ENCODE measurements around the gene PAQR8. TPM values are rescaled to one million over a fixed set of nuclear protein-coding genes. Genes with fewer than 3 reads are reported as not detected.
"Not testable (repeated sequence)": the region's sequence is repeated elsewhere in the genome, so short reads cannot be mapped to it uniquely, and the experiment has no call there.

Gene PAQR8
- total and polyA plus RNA-seq, 2 donors (not counting 1 experiment from before 2014, with no cell fraction given), result 2.3 to 8.5 TPM

DNA sequence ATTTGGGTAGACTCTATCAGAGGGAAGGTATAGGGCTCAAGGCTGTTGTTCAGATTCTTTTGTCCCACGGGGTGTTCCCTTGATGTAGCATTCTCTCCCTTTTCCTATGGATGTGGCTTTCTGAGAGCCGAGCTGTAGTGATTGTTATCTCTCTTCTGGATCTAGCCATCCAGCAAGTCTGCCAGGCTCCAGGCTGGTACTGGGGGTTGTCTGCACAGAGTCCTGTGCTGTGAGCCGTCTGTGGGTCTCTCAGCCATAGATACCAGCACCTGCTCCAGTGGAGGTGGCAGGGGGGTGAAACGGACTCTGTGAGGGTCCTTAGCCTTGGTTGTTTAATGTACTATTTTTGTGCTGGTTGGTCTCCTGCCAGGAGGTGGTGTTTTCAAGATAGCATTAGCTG is 71.3 kb downstream of the PAQR8 start:
- H3K9me3 Mint-ChIP-seq (ENCODE audit: insufficient read depth); H3K4me2 ChIP-seq (replicated peaks; ENCODE audit: low read depth, low read length, poor library complexity, severe bottlenecking); H3K79me2 ChIP-seq (ENCODE audit: control insufficient read depth, insufficient read depth, low read length); H4K20me1 ChIP-seq (ENCODE audit: control insufficient read depth, insufficient read depth, low read length, poor library complexity, severe bottlenecking); H3K9me3 ChIP-seq (ENCODE audit: control extremely low read depth in 1 of 3, control insufficient read depth in 2 of 3, insufficient read depth in 1 of 3, low read length in 2 of 3); H3K27ac ChIP-seq (ENCODE audit: low read length in 2 of 2); H3K27me3 Mint-ChIP-seq; DNase-seq; H3K27ac Mint-ChIP-seq; H3K36me3 ChIP-seq (replicated peaks in 1 of 2; ENCODE audit: control extremely low read depth in 1 of 2, control insufficient read depth in 1 of 2, extremely low read depth in 1 of 2, insufficient read depth in 2 of 2, low read length in 1 of 2); H3K4me1 ChIP-seq (ENCODE audit: control insufficient read depth in 2 of 2, insufficient read depth in 2 of 2, low read length in 2 of 2); H3K9ac ChIP-seq (ENCODE audit: low read length); ATAC-seq (ENCODE audit: low read depth); H3K4me3 ChIP-seq (ENCODE audit: control extremely low read depth in 1 of 5, extremely low read depth in 1 of 5, insufficient read depth in 1 of 5, low read depth in 2 of 5, low read length in 4 of 5); POLR2A ChIA-PET; H3K27me3 ChIP-seq (replicated peaks in 1 of 4; ENCODE audit: control extremely low read depth in 1 of 4, control insufficient read depth in 3 of 4, insufficient read depth in 4 of 4, low read length in 3 of 4); H3K4me1 Mint-ChIP-seq; CTCF ChIA-PET; H3K4me3 Mint-ChIP-seq; H2AFZ ChIP-seq (ENCODE audit: insufficient read depth, low read depth, low read length, poor library complexity, severe bottlenecking); intact Hi-C loops (cut with micrococcal nuclease): not testable (repeated sequence)
- 89% methylated on average over 3 of the region's 4 CpGs for WGBS (ENCODE audit: insufficient coverage)

- Mint-ChIP-seq H3K4me1 (no peaks in the 10 kb centered on the region), H3K9me3 (ENCODE audit: insufficient read depth) (no peaks in the 10 kb centered on the region), H3K27me3 (no peaks in the 10 kb centered on the region), H3K27ac (no peak overlapping the region), H3K4me3 (no peak overlapping the region)
- no peaks in the 10 kb centered on the region for H4K20me1 ChIP-seq (ENCODE audit: control insufficient read depth, insufficient read depth, low read length, poor library complexity, severe bottlenecking)
- H3K4me2 ChIP-seq (replicated peaks; ENCODE audit: low read depth, low read length, poor library complexity, severe bottlenecking), result no peak overlapping the region
- H3K4me1 ChIP-seq (ENCODE audit: control insufficient read depth in 2 of 2, insufficient read depth in 2 of 2, low read length in 2 of 2), result no peaks in the 10 kb centered on the region
- intact Hi-C loops (cut with micrococcal nuclease), result no loop called here
- ATAC-seq (ENCODE audit: low read depth), result no peak
- H3K4me3 ChIP-seq (ENCODE audit: control extremely low read depth in 1 of 5, extremely low read depth in 1 of 5, insufficient read depth in 1 of 5, low read depth in 2 of 5, low read length in 4 of 5), result no peak overlapping the region
- TF ChIP-seq CTCF (IDR thresholded peaks at IDR 0.05), result no peak
- TF ChIP-seq EZH2 (IDR thresholded peaks at IDR 0.05; ENCODE audit: borderline replicate concordance, insufficient read depth, low read depth, low read length, poor library complexity, severe bottlenecking), result no peak
- peaks cover 0 to 1% (median 0%) of the 10 kb centered on the region in 3 donors for H3K9me3 ChIP-seq (ENCODE audit: control extremely low read depth in 1 of 3, control insufficient read depth in 2 of 3, insufficient read depth in 1 of 3, low read length in 2 of 3)
- WGBS (ENCODE audit: insufficient coverage), result 50% methylated on average over 1 of the region's 1 CpG
- peaks cover 0 to 10% of the 10 kb centered on the region in 2 experiments for H3K36me3 ChIP-seq (replicated peaks in 1 of 2; ENCODE audit: control extremely low read depth in 1 of 2, control insufficient read depth in 1 of 2, extremely low read depth in 1 of 2, insufficient read depth in 2 of 2, low read length in 1 of 2)
- peaks cover 4% of the 10 kb centered on the region for H3K79me2 ChIP-seq (ENCODE audit: control insufficient read depth, insufficient read depth, low read length)
- H3K27me3 ChIP-seq (replicated peaks in 1 of 4; ENCODE audit: control extremely low read depth in 1 of 4, control insufficient read depth in 3 of 4, insufficient read depth in 4 of 4, low read length in 3 of 4), result no peaks in the 10 kb centered on the region
- CTCF ChIA-PET, result no interaction called here
- no peak overlapping the region for H3K27ac ChIP-seq (ENCODE audit: low read length in 2 of 2)
- H3K9ac ChIP-seq (ENCODE audit: low read length), result no peak overlapping the region
- POLR2A ChIA-PET, result no interaction called here
- DNase-seq, result no peak
- no peak overlapping the region for H2AFZ ChIP-seq (ENCODE audit: insufficient read depth, low read depth, low read length, poor library complexity, severe bottlenecking)
Observed at GRCh38 chr6:52435345-52435744, 73.4 kb downstream of the PAQR8 start.
